ENCODE data around the gene NIPBL. TPM values are rescaled to one million over a fixed set of nuclear protein-coding genes. Genes with fewer than 3 reads are reported as not detected.

The NIPBL gene
- total RNA-seq, 1 experiment from 2014 or later, result 48.1 TPM

DNA sequence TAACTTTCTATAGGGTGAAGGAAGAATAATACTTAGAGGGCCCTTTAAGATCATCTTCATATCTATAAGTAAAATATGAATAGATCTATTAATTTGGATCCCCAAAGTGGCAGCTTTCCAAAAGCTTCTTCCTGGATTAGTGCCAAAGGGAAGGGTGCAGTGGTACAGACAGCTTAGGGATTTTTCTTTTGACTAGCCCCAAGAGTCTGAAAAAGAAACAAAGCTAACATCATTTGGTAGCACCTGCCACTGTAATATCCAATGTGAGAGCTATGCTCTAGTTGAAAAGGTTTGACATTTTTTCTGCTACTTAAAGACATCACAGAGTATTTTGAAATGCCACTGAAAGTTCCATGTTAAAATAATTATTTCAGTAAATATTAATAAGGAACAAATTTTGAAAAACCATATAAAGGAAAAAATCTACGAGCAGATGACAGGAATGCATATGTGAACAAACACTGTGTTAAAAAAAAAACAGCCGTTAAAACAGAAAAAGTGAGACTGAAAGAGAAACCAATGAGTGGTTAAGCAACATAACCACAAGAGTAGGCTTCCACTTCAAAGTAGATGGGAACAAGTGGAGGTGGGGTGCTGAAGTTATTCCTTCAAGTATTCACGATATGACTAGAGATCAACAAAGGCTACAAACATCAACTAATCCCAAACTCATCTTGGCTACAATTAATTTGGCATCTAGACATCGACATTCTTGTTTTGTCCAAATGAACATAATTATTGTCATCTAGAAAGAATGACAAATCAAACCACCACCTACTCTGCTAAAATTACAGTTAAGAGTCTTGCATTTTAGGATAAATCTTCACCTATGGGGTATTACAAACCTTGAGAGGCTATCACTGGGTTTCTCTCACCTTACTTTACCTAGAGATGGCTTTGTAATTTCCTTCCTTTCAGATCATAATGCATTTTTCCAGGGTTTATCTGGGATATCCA lies 235.1 kb downstream of the NIPBL start:
- Mint-ChIP-seq H3K36me3 (ENCODE audit: insufficient read depth, unreplicated experiment) (peaks cover 29% of the 10 kb centered on the region), H3K4me3 (ENCODE audit: unreplicated experiment) (no peak overlapping the region), H3K27ac (ENCODE audit: unreplicated experiment) (no peak overlapping the region), H3K4me1 (ENCODE audit: low read depth, unreplicated experiment) (peaks cover 14% of the 10 kb centered on the region), H3K9me3 (ENCODE audit: unreplicated experiment) (peaks cover 17% of the 10 kb centered on the region), H3K27me3 (ENCODE audit: insufficient read depth, unreplicated experiment) (no peaks in the 10 kb centered on the region)
- ChIA-PET POLR2A (no interaction called here), CTCF (no interaction called here)
- no peaks in the 10 kb centered on the region for H3K27me3 ChIP-seq (replicated peaks; ENCODE audit: control insufficient read depth, insufficient read depth, low read length)
- no peaks in the 10 kb centered on the region; the same call in 1 of the 2 replicates for H3K9me3 ChIP-seq
- no peak overlapping the region for H3K4me3 ChIP-seq (ENCODE audit: low read depth, low read length)
- no TSS peak for BruUV-seq (replicated peaks)
- TF ChIP-seq, protein P1, sequence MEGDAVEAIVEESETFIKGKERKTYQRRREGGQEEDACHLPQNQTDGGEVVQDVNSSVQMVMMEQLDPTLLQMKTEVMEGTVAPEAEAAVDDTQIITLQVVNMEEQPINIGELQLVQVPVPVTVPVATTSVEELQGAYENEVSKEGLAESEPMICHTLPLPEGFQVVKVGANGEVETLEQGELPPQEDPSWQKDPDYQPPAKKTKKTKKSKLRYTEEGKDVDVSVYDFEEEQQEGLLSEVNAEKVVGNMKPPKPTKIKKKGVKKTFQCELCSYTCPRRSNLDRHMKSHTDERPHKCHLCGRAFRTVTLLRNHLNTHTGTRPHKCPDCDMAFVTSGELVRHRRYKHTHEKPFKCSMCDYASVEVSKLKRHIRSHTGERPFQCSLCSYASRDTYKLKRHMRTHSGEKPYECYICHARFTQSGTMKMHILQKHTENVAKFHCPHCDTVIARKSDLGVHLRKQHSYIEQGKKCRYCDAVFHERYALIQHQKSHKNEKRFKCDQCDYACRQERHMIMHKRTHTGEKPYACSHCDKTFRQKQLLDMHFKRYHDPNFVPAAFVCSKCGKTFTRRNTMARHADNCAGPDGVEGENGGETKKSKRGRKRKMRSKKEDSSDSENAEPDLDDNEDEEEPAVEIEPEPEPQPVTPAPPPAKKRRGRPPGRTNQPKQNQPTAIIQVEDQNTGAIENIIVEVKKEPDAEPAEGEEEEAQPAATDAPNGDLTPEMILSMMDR (IDR thresholded peaks at IDR 0.05; ENCODE audit: insufficient read depth in 1 of 2, low read depth in 1 of 2, low read length in 1 of 2, severe bottlenecking in 1 of 2, unreplicated experiment in 1 of 2), result no peak
- no peak for DNase-seq
- intact Hi-C loops (cut with micrococcal nuclease; ENCODE audit: unreplicated experiment), result no loop called here
- peaks cover 2% of the 10 kb centered on the region; the same call in 1 of the 2 replicates for H3K36me3 ChIP-seq (ENCODE audit: control insufficient read depth, insufficient read depth, low read length)
- peaks cover 18% of the 10 kb centered on the region for H3K4me1 ChIP-seq

DNA sequence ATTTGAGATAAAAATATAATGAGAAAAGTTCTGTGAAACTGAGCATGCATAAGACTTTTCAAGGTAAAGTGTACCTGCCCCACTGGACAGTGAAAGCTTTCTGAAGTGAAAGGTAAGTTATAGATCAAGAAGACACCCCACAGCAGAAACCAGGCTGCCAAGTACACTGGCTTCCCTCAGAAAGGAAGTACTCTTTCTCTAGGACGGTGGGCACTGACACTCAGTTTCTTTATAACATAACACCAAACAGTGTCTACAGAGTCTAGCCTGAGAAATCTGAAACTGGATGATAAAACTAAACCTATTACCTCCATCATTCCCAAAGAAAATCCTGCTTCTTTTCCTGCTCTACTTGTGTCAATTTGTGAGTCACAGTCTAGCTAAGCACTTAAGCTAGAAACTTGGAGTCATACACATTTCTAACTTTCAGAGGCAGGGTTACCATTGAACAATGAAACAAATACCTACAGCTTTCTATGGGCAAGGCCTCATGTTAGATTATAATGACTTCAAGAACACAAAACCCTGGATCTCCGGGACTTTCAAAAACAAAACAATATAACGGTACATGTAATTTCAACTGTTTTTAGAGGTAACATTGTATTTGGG lies 235.9 kb downstream of the NIPBL start:
- H3K36me3 Mint-ChIP-seq (ENCODE audit: insufficient read depth, unreplicated experiment), result peaks cover 22% of the 10 kb centered on the region
- Histone ChIP-seq H3K9me3 (no peaks in the 10 kb centered on the region; the same call in 1 of the 2 replicates), H3K4me3 (ENCODE audit: low read depth, low read length) (no peak overlapping the region), H3K4me1 (peaks cover 18% of the 10 kb centered on the region), H3K27me3 (replicated peaks; ENCODE audit: control insufficient read depth, insufficient read depth, low read length) (no peaks in the 10 kb centered on the region), H3K36me3 (ENCODE audit: control insufficient read depth, insufficient read depth, low read length) (peaks cover 2% of the 10 kb centered on the region; the same call in 1 of the 2 replicates)
- ChIA-PET POLR2A (no interaction called here), CTCF (no interaction called here)
- no peak overlapping the region for H3K4me3 Mint-ChIP-seq (ENCODE audit: unreplicated experiment)
- BruUV-seq (replicated peaks), result no TSS peak
- peaks cover 14% of the 10 kb centered on the region for H3K4me1 Mint-ChIP-seq (ENCODE audit: low read depth, unreplicated experiment)
- TF ChIP-seq, protein P1 (IDR thresholded peaks at IDR 0.05; ENCODE audit: insufficient read depth in 1 of 2, low read depth in 1 of 2, low read length in 1 of 2, severe bottlenecking in 1 of 2, unreplicated experiment in 1 of 2), result no peak
- H3K27me3 Mint-ChIP-seq (ENCODE audit: insufficient read depth, unreplicated experiment), result no peaks in the 10 kb centered on the region
- no peak overlapping the region for H3K27ac Mint-ChIP-seq (ENCODE audit: unreplicated experiment)
- intact Hi-C loops (cut with micrococcal nuclease; ENCODE audit: unreplicated experiment), result no loop called here
- H3K9me3 Mint-ChIP-seq (ENCODE audit: unreplicated experiment), result peaks cover 17% of the 10 kb centered on the region
- DNase-seq, result no peak

Measured in Caco-2 (cell line).